GM23338 (cell line): Measurements from ENCODE around the gene ALKAL2. TPM values are rescaled to one million over a fixed set of nuclear protein-coding genes. Genes with fewer than 3 reads are reported as not detected.

Experiments used
- ATAC-seq: fragments of 200-7000 bp; cut with Tn5 transposase; 3 replicates; pipeline ENCODE4 v1.9.1; 2020
- DNase-seq: peaks from one replicate; pipeline ENCODE4 v3.0.0-alpha.2; 2015; ENCODE audit warnings: low spot score
- H2AFZ ChIP-seq: fragments of 200-600 bp; sonication (generic); 2 replicates; pipeline ENCODE4 v1.8.0; 2016; ENCODE audit warnings: antibody characterized with exemption, mild to moderate bottlenecking, moderate library complexity
- H3F3A ChIP-seq: fragments of 200-600 bp; sonication (generic); replicated peaks from 2 replicates; pipeline ENCODE4 v1.8.0; 2017; ENCODE audit warnings: antibody characterized with exemption, mixed run types, low read depth
- H3K27ac ChIP-seq: fragments of 200-600 bp; sonication (generic); 2 replicates; pipeline ENCODE4 v1.6.1; 2016; ENCODE audit warnings: low read depth
- H3K27me3 ChIP-seq: fragments of 200-600 bp; sonication (generic); 2 replicates; pipeline ENCODE4 v1.8.0; 2016; ENCODE audit warnings: mild to moderate bottlenecking, mixed run types, moderate library complexity; ENCODE audit not compliant: insufficient read depth
- H3K36me3 ChIP-seq: fragments of 200-600 bp; sonication (generic); 2 replicates; pipeline ENCODE4 v1.8.0; 2016; ENCODE audit warnings: mild to moderate bottlenecking; ENCODE audit not compliant: insufficient read depth
- H3K4me1 ChIP-seq: fragments of 200-600 bp; sonication (generic); 2 replicates; pipeline ENCODE4 v1.8.0; 2016; ENCODE audit warnings: mild to moderate bottlenecking, moderate library complexity; ENCODE audit not compliant: insufficient read depth
- H3K4me2 ChIP-seq: fragments of 200-600 bp; sonication (generic); 2 replicates; pipeline ENCODE4 v1.7.1; 2017; ENCODE audit warnings: mixed run types
- H3K4me3 ChIP-seq: fragments of 200-600 bp; sonication (generic); 2 replicates; pipeline ENCODE4 v1.6.1; 2016; ENCODE audit warnings: mixed run types
- H3K79me2 ChIP-seq: fragments of 200-600 bp; sonication (generic); replicated peaks from 2 replicates; pipeline ENCODE4 v1.8.0; 2017; ENCODE audit warnings: mild to moderate bottlenecking; ENCODE audit not compliant: insufficient read depth
- H3K9me2 ChIP-seq: fragments of 200-600 bp; sonication (generic); 2 replicates; pipeline ENCODE4 v1.8.0; 2017; ENCODE audit not compliant: insufficient read depth
- H4K20me1 ChIP-seq: fragments of 200-600 bp; sonication (generic); replicated peaks from 2 replicates; pipeline ENCODE4 v1.8.0; 2017; ENCODE audit warnings: mild to moderate bottlenecking; ENCODE audit not compliant: insufficient read depth
- H3K27ac Mint-ChIP-seq: 2 replicates; pipeline ENCODE4 v1.8.0; 2020; ENCODE audit warnings: inconsistent platforms, mild to moderate bottlenecking, moderate library complexity, mixed read lengths
- H3K27me3 Mint-ChIP-seq: 3 replicates; pipeline ENCODE4 v1.8.0; 2022; ENCODE audit warnings: low read depth, mild to moderate bottlenecking, moderate library complexity, mixed read lengths, inconsistent platforms; ENCODE audit not compliant: insufficient read depth, poor library complexity
- H3K36me3 Mint-ChIP-seq: 3 replicates; pipeline ENCODE4 v1.8.0; 2021; ENCODE audit warnings: low read depth, mild to moderate bottlenecking, inconsistent platforms, moderate library complexity, mixed read lengths
- H3K4me1 Mint-ChIP-seq: 3 replicates; pipeline ENCODE4 v1.8.0; 2020; ENCODE audit warnings: mild to moderate bottlenecking, inconsistent platforms, mixed read lengths
- H3K4me3 Mint-ChIP-seq: 3 replicates; pipeline ENCODE4 v1.8.0; 2021; ENCODE audit warnings: moderate library complexity, mild to moderate bottlenecking, inconsistent platforms, mixed read lengths
- H3K9me3 Mint-ChIP-seq: 3 replicates; pipeline ENCODE4 v1.8.0; 2020; ENCODE audit warnings: moderate library complexity, mild to moderate bottlenecking, inconsistent platforms, mixed read lengths
- CREB1 ChIP-seq: fragments of 250-450 bp; sonication (Bioruptor Pico); IDR thresholded peaks from 2 replicates; pipeline ENCODE4 v1.5.0; 2020; ENCODE audit warnings: low read depth, mild to moderate bottlenecking, moderate library complexity
- EZH2 ChIP-seq: fragments of 200-600 bp; sonication (generic); IDR thresholded peaks from one replicate; pipeline ENCODE4 v1.8.0; 2017; ENCODE audit warnings: antibody characterized with exemption, mild to moderate bottlenecking, low read depth; ENCODE audit not compliant: unreplicated experiment
- EZH2phosphoT487 ChIP-seq: fragments of 200-600 bp; sonication (generic); IDR thresholded peaks from one replicate; pipeline ENCODE4 v1.8.1; 2018; ENCODE audit warnings: antibody characterized with exemption; ENCODE audit not compliant: unreplicated experiment
- JUNB ChIP-seq: IDR thresholded peaks from one replicate; pipeline ENCODE4 v1.6.1; 2016; ENCODE audit warnings: antibody characterized with exemption; ENCODE audit not compliant: unreplicated experiment
- NANOG ChIP-seq: IDR thresholded peaks from 2 replicates; pipeline ENCODE4 v1.6.1; 2016; ENCODE audit warnings: antibody characterized with exemption, borderline replicate concordance
- STAT1 ChIP-seq: IDR thresholded peaks from one replicate; pipeline ENCODE4 v1.6.1; 2016; ENCODE audit warnings: antibody characterized with exemption; ENCODE audit not compliant: unreplicated experiment
- polyA plus RNA-seq: library from polyadenylated mRNA; unstranded; fragments of >200 nt; fragmentation: Nextera tagmentation; extraction: Ambion mirVana; gene quantifications from 2 replicates; pipeline ENCODE4 v1.2.1, GENCODE V29; 2016
- total RNA-seq: library from RNA; depleted of rRNA; stranded (reverse); fragments of >200 nt; shearing (Covaris generic); gene quantifications from 2 replicates; pipeline ENCODE4 v1.2.3, GENCODE V29; 2014
- TF ChIP-seq, protein P1 (sequence below), 2 experiments: fragments of 200-600 bp in 1 of 2; sonication (generic) in 1 of 2; conservative IDR thresholded peaks; 2 replicates each; pipeline versions ENCODE4 v1.5.1 to v1.6.1; 2016 to 2017; ENCODE audit warnings: antibody characterized with exemption in 2 of 2, low read depth in 2 of 2, mild to moderate bottlenecking in 2 of 2, moderate library complexity in 1 of 2

The ALKAL2 gene
- total and polyA plus RNA-seq, 2 experiments from 2014 or later = 6.4 to 12.1 TPM

GRCh38 chr2:282371-283263, 5.3 kb downstream of the ALKAL2 start (continued):
- TF ChIP-seq, protein P1, sequence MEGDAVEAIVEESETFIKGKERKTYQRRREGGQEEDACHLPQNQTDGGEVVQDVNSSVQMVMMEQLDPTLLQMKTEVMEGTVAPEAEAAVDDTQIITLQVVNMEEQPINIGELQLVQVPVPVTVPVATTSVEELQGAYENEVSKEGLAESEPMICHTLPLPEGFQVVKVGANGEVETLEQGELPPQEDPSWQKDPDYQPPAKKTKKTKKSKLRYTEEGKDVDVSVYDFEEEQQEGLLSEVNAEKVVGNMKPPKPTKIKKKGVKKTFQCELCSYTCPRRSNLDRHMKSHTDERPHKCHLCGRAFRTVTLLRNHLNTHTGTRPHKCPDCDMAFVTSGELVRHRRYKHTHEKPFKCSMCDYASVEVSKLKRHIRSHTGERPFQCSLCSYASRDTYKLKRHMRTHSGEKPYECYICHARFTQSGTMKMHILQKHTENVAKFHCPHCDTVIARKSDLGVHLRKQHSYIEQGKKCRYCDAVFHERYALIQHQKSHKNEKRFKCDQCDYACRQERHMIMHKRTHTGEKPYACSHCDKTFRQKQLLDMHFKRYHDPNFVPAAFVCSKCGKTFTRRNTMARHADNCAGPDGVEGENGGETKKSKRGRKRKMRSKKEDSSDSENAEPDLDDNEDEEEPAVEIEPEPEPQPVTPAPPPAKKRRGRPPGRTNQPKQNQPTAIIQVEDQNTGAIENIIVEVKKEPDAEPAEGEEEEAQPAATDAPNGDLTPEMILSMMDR (conservative IDR thresholded peaks at IDR 0.05; ENCODE audit: low read depth in 2 of 2) = no peak
- TF ChIP-seq EZH2 = no peak
- no peak for TF ChIP-seq STAT1
- TF ChIP-seq NANOG = no peak

GRCh38 chr2:281381-281780, 6.5 kb downstream of the ALKAL2 start:
- Histone ChIP-seq H2AFZ (no peak overlapping the region), H3K9me2 (no peaks in the 10 kb centered on the region), H3K4me3 (no peak overlapping the region), H4K20me1 (peaks cover 18% of the 10 kb centered on the region), H3K27ac (no peak overlapping the region), H3K4me2 (no peak overlapping the region), H3K27me3 (peaks cover 8% of the 10 kb centered on the region), H3K4me1 (peaks cover 38% of the 10 kb centered on the region), H3K36me3 (peaks cover 32% of the 10 kb centered on the region), H3K79me2 (peaks cover 29% of the 10 kb centered on the region), H3F3A (peaks cover 15% of the 10 kb centered on the region)
- Mint-ChIP-seq H3K27me3 (peaks cover 13% of the 10 kb centered on the region), H3K36me3 (peaks cover 51% of the 10 kb centered on the region), H3K4me3 (no peak overlapping the region), H3K9me3 (no peaks in the 10 kb centered on the region; the same call in 2 of the 3 replicates), H3K27ac (no peak overlapping the region), H3K4me1 (peaks cover 36% of the 10 kb centered on the region)
- DNase-seq = no peak
- no peak for TF ChIP-seq STAT1
- ATAC-seq = no peak

GRCh38 chr2:280650-281110, 7.2 kb downstream of the ALKAL2 start:
- no peak overlapping the region for H2AFZ ChIP-seq
- no peaks in the 10 kb centered on the region for H3K9me2 ChIP-seq
- Mint-ChIP-seq H3K36me3 (peaks cover 57% of the 10 kb centered on the region), H3K27ac (no peak overlapping the region), H3K27me3 (peaks cover 6% of the 10 kb centered on the region), H3K4me1 (peaks cover 29% of the 10 kb centered on the region), H3K9me3 (no peaks in the 10 kb centered on the region), H3K4me3 (no peak overlapping the region)
- DNase-seq = no peak
- H3K36me3 ChIP-seq = peaks cover 32% of the 10 kb centered on the region
- peaks cover 31% of the 10 kb centered on the region for H3K4me1 ChIP-seq
- peaks cover 21% of the 10 kb centered on the region for H4K20me1 ChIP-seq
- ATAC-seq = no peak
- H3K4me3 ChIP-seq = no peak overlapping the region
- no peak overlapping the region for H3K4me2 ChIP-seq
- peaks cover 15% of the 10 kb centered on the region for H3F3A ChIP-seq
- no peak overlapping the region for H3K27ac ChIP-seq
- H3K79me2 ChIP-seq = peaks cover 36% of the 10 kb centered on the region
- peaks cover 1% of the 10 kb centered on the region for H3K27me3 ChIP-seq
- TF ChIP-seq JUNB (no peak), EZH2phosphoT487 (no peak), CREB1 (CRISPR knock-in tag) (no peak), NANOG (no peak)
